Measurements from ENCODE around the gene CDKL1. TPM values are rescaled to one million over a fixed set of nuclear protein-coding genes. Genes with fewer than 3 reads are reported as not detected.

CDKL1 gene
- total RNA-seq, 2 experiments from 2014 or later = 1.5 to 2.0 TPM

- H3K9me3 Mint-ChIP-seq = peaks cover 3% of the 10 kb centered on the region
- intact Hi-C loops (cut with micrococcal nuclease) = no loop called here
- CTCF ChIA-PET = interaction anchor here (0.6 to 0.8 kb wide), 3 partner anchors 30 to 681 kb away, joined by 3 to 5 read pairs (median 3); no protein-coding TSS in a partner anchor
- DNase-seq = no peak
- no peaks in the 10 kb centered on the region for H3K4me1 Mint-ChIP-seq (ENCODE audit: low read depth)
- H3K4me3 Mint-ChIP-seq = no peak overlapping the region
- H3K27me3 Mint-ChIP-seq (ENCODE audit: low read depth) = no peaks in the 10 kb centered on the region
- no peaks in the 10 kb centered on the region for H3K36me3 Mint-ChIP-seq (ENCODE audit: low read depth)
- no peak overlapping the region for H3K27ac Mint-ChIP-seq
Measured at GRCh38 chr14:50402965-50403364, 6.3 kb upstream of the CDKL1 start.

DNA sequence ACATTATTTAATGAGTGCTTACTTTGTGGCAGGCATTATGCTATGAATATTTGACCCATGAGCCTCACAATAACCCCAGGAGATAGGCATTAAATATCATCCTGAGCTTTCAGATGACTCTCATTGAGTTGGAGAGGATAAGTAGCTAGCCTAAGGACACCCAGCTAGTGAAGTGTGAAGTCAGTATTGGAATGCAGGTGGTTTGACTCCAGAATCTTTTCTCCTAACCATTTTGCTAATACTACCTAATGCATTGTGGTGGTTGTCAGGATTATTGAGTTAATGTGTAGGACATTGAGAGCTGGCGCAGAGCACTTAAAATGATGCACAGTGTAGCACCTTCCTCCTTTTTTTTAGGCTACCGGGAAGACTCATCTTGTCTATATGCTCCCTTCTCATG is 3.8 kb upstream of the CDKL1 start:
- H3K9me3 Mint-ChIP-seq = peaks cover under 1% of the 10 kb centered on the region
- H3K27ac Mint-ChIP-seq = no peak overlapping the region
- DNase-seq = no peak
- no peaks in the 10 kb centered on the region for H3K36me3 Mint-ChIP-seq (ENCODE audit: low read depth)
- H3K4me3 Mint-ChIP-seq = no peak overlapping the region
- CTCF ChIA-PET = interaction anchor here (0.6 to 1.4 kb wide), 3 partner anchors 18 to 80 kb away, joined by 3 to 4 read pairs (median 3); no protein-coding TSS in a partner anchor
- H3K27me3 Mint-ChIP-seq (ENCODE audit: low read depth) = peaks cover 2% of the 10 kb centered on the region
- intact Hi-C loops (cut with micrococcal nuclease) = no loop called here
- H3K4me1 Mint-ChIP-seq (ENCODE audit: low read depth) = peaks cover 11% of the 10 kb centered on the region

GRCh38 chr14:50399251-50400032 is 2.8 kb upstream of the CDKL1 start:
- intact Hi-C loops (cut with micrococcal nuclease) = loop anchor here (5.0 kb wide), 2 partner anchors 537 to 632 kb away; partner anchors contain the start of gene KLHDC2
- Mint-ChIP-seq H3K36me3 (ENCODE audit: low read depth) (no peaks in the 10 kb centered on the region), H3K4me3 (no peak overlapping the region), H3K4me1 (ENCODE audit: low read depth) (peaks cover 13% of the 10 kb centered on the region), H3K27ac (no peak overlapping the region), H3K9me3 (no peaks in the 10 kb centered on the region), H3K27me3 (ENCODE audit: low read depth) (peaks cover 2% of the 10 kb centered on the region)
- CTCF ChIA-PET = no interaction called here
- DNase-seq = no peak

GRCh38 chr14:50398189-50398580 is 1.5 kb upstream of the CDKL1 start:
- no peak for DNase-seq
- Mint-ChIP-seq H3K4me1 (ENCODE audit: low read depth) (peaks cover 13% of the 10 kb centered on the region), H3K27me3 (ENCODE audit: low read depth) (peaks cover 2% of the 10 kb centered on the region), H3K4me3 (no peak overlapping the region), H3K9me3 (no peaks in the 10 kb centered on the region), H3K36me3 (ENCODE audit: low read depth) (peaks cover 2% of the 10 kb centered on the region), H3K27ac (no peak overlapping the region)
- CTCF ChIA-PET = no interaction called here
- intact Hi-C loops (cut with micrococcal nuclease) = loop anchor here (5.0 kb wide), 2 partner anchors 536 to 631 kb away; partner anchors contain the start of gene KLHDC2

- Mint-ChIP-seq H3K36me3 (ENCODE audit: low read depth) (peaks cover 2% of the 10 kb centered on the region), H3K27me3 (ENCODE audit: low read depth) (peaks cover 2% of the 10 kb centered on the region), H3K9me3 (no peaks in the 10 kb centered on the region), H3K4me3 (peak overlapping the region; percentile 73), H3K27ac (no peak overlapping the region), H3K4me1 (ENCODE audit: low read depth) (peaks cover 13% of the 10 kb centered on the region)
- intact Hi-C loops (cut with micrococcal nuclease) = loop anchor here (2.0 to 5.0 kb wide), 4 partner anchors 55 to 630 kb away; partner anchors contain the start of gene KLHDC2
- CTCF ChIA-PET = no interaction called here
- no peak for DNase-seq
Measured at GRCh38 chr14:50397390-50398188, 908 bp upstream of the CDKL1 start.

DNA sequence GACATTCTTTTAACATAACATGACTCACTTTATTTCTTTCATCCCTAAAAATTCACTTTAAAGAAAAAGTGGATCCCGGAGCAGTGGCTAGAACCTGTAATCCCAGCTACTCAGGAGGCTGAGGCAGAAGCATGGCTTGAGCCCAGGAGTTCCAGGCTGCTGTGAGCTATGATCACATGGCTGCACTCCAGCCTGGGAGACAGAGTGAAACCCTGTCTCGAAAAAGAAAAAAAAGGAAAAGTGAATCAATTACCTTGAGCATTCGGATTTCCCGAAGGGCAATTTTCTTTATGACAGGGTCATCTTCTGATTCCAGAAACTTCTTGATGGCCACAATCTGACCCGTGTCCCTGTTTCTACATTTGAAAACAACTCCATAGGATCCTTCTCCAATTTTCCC is 1.2 kb downstream of the CDKL1 start:
- Mint-ChIP-seq H3K27me3 (ENCODE audit: low read depth) (peaks cover 2% of the 10 kb centered on the region), H3K4me1 (ENCODE audit: low read depth) (peaks cover 13% of the 10 kb centered on the region), H3K4me3 (peak overlapping the region; percentile 83), H3K36me3 (ENCODE audit: low read depth) (peaks cover 2% of the 10 kb centered on the region), H3K9me3 (no peaks in the 10 kb centered on the region), H3K27ac (no peak overlapping the region)
- DNase-seq = no peak
- intact Hi-C loops (cut with micrococcal nuclease) = loop anchor here (5.0 kb wide), 2 partner anchors 533 to 628 kb away; partner anchors contain the start of gene KLHDC2
- CTCF ChIA-PET = interaction anchor here (0.6 to 1.3 kb wide), 3 partner anchors 75 to 136 kb away, joined by 4 to 6 read pairs (median 5); no protein-coding TSS in a partner anchor

DNA sequence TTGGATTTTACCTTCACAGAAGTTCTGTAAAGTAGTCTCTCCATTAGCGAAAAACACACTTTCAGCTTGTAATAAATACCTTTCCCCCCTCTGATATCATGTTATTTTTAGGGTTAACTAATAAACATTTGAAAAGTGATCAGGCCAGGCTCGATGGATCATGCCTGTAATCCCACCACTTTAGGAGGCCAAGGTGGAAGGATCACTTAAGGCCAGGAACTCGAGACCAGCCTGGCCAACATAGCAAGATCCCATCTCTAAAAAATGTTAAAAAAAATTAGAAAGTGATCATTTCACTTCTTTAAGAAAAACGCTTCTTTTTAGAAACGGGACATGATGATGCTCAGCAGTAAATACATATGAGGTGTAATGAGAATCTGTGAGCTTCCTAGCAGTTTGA is 2.0 kb downstream of the CDKL1 start:
- CTCF ChIA-PET = interaction anchor here (0.6 to 1.4 kb wide), 4 partner anchors 47 to 137 kb away, joined by 3 to 5 read pairs (median 4); partner anchors contain the start of gene MAP4K5
- Mint-ChIP-seq H3K4me1 (ENCODE audit: low read depth) (peaks cover 13% of the 10 kb centered on the region), H3K36me3 (ENCODE audit: low read depth) (peaks cover 2% of the 10 kb centered on the region), H3K4me3 (no peak overlapping the region), H3K27me3 (ENCODE audit: low read depth) (peaks cover 2% of the 10 kb centered on the region), H3K9me3 (no peaks in the 10 kb centered on the region), H3K27ac (no peak overlapping the region)
- intact Hi-C loops (cut with micrococcal nuclease) = loop anchor here (5.0 kb wide), 2 partner anchors 532 to 627 kb away; partner anchors contain the start of gene KLHDC2
- no peak for DNase-seq

- Mint-ChIP-seq H3K9me3 (no peaks in the 10 kb centered on the region), H3K4me3 (no peak overlapping the region), H3K36me3 (ENCODE audit: low read depth) (peaks cover 2% of the 10 kb centered on the region), H3K27me3 (ENCODE audit: low read depth) (no peaks in the 10 kb centered on the region), H3K27ac (no peak overlapping the region), H3K4me1 (ENCODE audit: low read depth) (no peaks in the 10 kb centered on the region)
- intact Hi-C loops (cut with micrococcal nuclease) = no loop called here
- CTCF ChIA-PET = no interaction called here
- DNase-seq = no peak
Measured at GRCh38 chr14:50389668-50390441, 6.8 kb downstream of the CDKL1 start.

DNA sequence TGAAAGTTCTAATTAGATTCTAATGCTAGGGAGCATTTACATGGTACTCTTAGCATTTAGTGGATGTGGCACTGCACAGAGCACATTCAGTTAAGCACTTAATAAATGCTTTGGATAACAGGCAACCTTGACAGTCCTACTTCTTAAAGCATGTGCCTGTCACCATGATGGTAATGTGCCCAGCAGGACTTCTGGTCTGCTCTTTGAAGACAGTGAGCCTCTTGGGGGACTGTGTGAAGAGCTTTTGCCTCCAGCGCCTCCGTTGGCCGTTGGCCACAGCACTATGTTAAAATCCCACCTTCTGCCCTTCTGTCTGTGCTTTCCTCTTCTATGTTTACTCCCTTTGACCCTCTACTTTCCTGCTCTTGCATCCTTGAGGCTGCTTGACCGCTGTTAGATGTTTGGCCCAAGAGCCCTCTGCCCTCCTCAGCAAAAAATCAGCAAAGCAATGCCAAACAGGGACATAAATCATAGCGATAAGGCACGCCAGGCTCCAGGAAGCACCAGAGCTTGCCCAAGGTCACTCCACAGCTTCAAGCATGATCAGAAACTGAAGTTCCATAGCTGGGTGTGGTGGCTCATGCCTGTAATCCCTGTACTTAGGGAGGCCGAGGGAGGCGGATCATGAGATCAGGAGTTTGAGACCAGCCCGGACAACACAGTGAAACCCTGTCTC is 8.3 kb downstream of the CDKL1 start:
- H3K9me3 Mint-ChIP-seq = no peaks in the 10 kb centered on the region
- H3K27ac Mint-ChIP-seq = no peak overlapping the region
- no peak overlapping the region for H3K4me3 Mint-ChIP-seq
- H3K4me1 Mint-ChIP-seq (ENCODE audit: low read depth) = no peaks in the 10 kb centered on the region
- intact Hi-C loops (cut with micrococcal nuclease) = no loop called here
- no peaks in the 10 kb centered on the region for H3K36me3 Mint-ChIP-seq (ENCODE audit: low read depth)
- no peaks in the 10 kb centered on the region for H3K27me3 Mint-ChIP-seq (ENCODE audit: low read depth)
- DNase-seq = no peak
- CTCF ChIA-PET = interaction anchor here (0.8 kb wide), 1 partner anchor 23 kb away, joined by 3 read pairs; no protein-coding TSS in a partner anchor

DNA sequence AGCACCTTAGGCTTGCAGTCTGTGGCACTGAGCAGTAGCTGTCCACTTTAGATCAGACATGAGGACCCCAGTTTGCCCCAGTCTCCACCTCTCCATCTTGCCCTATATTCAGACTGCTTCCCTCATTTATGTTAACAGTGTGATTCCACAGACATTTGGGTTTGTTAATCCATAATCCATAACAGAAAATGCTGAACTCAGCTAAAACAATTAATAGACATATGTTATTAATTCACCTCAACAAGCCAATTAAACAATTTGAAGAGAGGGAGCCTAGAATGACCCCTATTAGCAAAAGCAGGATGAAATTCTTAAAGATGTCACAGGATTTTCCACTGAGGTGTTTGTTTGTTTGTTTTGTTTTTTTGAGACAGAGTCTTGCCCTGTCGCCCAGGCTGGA is 9.1 kb downstream of the CDKL1 start:
- Mint-ChIP-seq H3K27ac (no peak overlapping the region), H3K4me3 (no peak overlapping the region), H3K27me3 (ENCODE audit: low read depth) (no peaks in the 10 kb centered on the region), H3K4me1 (ENCODE audit: low read depth) (no peaks in the 10 kb centered on the region), H3K36me3 (ENCODE audit: low read depth) (no peaks in the 10 kb centered on the region), H3K9me3 (no peaks in the 10 kb centered on the region)
- DNase-seq = no peak
- intact Hi-C loops (cut with micrococcal nuclease) = no loop called here
- CTCF ChIA-PET = no interaction called here

DNA sequence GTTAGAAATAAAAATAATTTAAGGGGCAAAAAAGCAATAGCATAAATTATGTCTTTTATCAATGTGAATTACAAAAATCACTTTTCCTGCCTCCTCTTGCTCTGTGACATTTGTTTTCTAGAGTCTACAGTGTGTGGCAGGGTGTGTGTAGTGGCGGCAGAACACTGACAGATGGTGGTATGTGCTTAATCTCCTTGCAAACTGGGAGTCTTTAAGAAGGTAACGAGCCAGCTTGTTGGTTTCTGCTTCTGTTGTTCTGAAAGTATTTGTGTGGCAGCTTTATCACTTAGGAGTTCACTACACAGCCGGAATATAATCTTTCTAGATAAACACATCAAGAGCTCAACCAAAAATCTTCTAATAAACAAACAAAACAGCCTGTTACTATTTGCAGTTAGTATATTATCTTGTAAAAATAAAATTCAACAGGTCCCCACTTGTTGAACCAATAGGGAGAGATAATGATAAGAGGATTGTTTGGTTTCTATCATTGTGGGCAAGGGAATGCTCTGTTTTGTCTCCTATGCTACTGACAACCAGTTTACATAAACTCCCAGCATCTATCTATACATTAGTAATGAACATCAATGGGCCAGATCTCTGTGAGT is 13.0 kb downstream of the CDKL1 start:
- CTCF ChIA-PET = no interaction called here
- Mint-ChIP-seq H3K4me1 (ENCODE audit: low read depth) (no peaks in the 10 kb centered on the region), H3K36me3 (ENCODE audit: low read depth) (no peaks in the 10 kb centered on the region), H3K27me3 (ENCODE audit: low read depth) (no peaks in the 10 kb centered on the region), H3K4me3 (no peak overlapping the region), H3K27ac (no peak overlapping the region), H3K9me3 (no peaks in the 10 kb centered on the region)
- DNase-seq = no peak
- intact Hi-C loops (cut with micrococcal nuclease) = no loop called here

Data from activated naive CD4-positive, alpha-beta T cell treated with anti-CD3 and anti-CD28 coated beads for 36 hours (primary cell).